Neural cell (in vitro differentiated cells): Measurements from ENCODE around the gene HDAC4. TPM values are rescaled to one million over a fixed set of nuclear protein-coding genes. Genes with fewer than 3 reads are reported as not detected.

Source experiments
- H2AFZ ChIP-seq: fragments of 200-600, 300-800 bp; sonication (generic), shearing (Covaris generic); 2 replicates; pipeline ENCODE4 v1.6.0; 2014; ENCODE audit warnings: low read depth, mild to moderate bottlenecking, antibody characterized with exemption, low read length, moderate library complexity
- H3F3A ChIP-seq: fragments of 200-600 bp; shearing (Covaris generic); 2 replicates; pipeline ENCODE4 v1.6.1; 2016; ENCODE audit warnings: mild to moderate bottlenecking, moderate library complexity, mixed read lengths, antibody characterized with exemption, low read length; ENCODE audit not compliant: insufficient read depth, poor library complexity, severe bottlenecking
- H3K27ac ChIP-seq: fragments of 200-600, 300-800 bp; sonication (generic), shearing (Covaris generic); 2 replicates; pipeline ENCODE4 v1.5.1; 2014; ENCODE audit warnings: mild to moderate bottlenecking, low read length, moderate library complexity
- H3K27me3 ChIP-seq: fragments of 300-800, 200-600 bp; sonication (generic), shearing (Covaris generic); 2 replicates; pipeline ENCODE4 v1.6.0; 2014; ENCODE audit warnings: mild to moderate bottlenecking, low read depth, low read length, moderate library complexity; ENCODE audit not compliant: insufficient read depth
- H3K36me3 ChIP-seq: fragments of 300-800, 200-600 bp; sonication (generic), shearing (Covaris generic); 2 replicates; pipeline ENCODE4 v1.5.1; 2014; ENCODE audit warnings: mild to moderate bottlenecking, antibody characterized with exemption, low read length, moderate library complexity; ENCODE audit not compliant: insufficient read depth
- H3K4me2 ChIP-seq: fragments of 300-800, 200-600 bp; sonication (generic), shearing (Covaris generic); 2 replicates; pipeline ENCODE4 v1.6.0; 2014; ENCODE audit warnings: mild to moderate bottlenecking, low read length
- H3K4me3 ChIP-seq: fragments of 300-800, 200-600 bp; sonication (generic), shearing (Covaris generic); 2 replicates; pipeline ENCODE4 v1.5.1; 2014; ENCODE audit warnings: mild to moderate bottlenecking, low read length, moderate library complexity
- H3K79me2 ChIP-seq: fragments of 200-600 bp; shearing (Covaris generic); replicated peaks from 2 replicates; pipeline ENCODE4 v1.6.0; 2014; ENCODE audit warnings: mild to moderate bottlenecking, low read length, moderate library complexity; ENCODE audit not compliant: insufficient read depth
- H3K9ac ChIP-seq: fragments of 300-800, 200-600 bp; sonication (generic), shearing (Covaris generic); 2 replicates; pipeline ENCODE4 v1.6.1; 2016; ENCODE audit warnings: mild to moderate bottlenecking, low read length, mixed read lengths
- H3K9me2 ChIP-seq: fragments of 200-600 bp; shearing (Covaris generic); 2 replicates; pipeline ENCODE4 v1.6.1; 2016; ENCODE audit warnings: mild to moderate bottlenecking, low read length, mixed read lengths; ENCODE audit not compliant: insufficient read depth
- H3K9me3 ChIP-seq: fragments of 200-600, 300-800 bp; sonication (generic), shearing (Covaris generic); 2 replicates; pipeline ENCODE4 v1.6.1; 2016; ENCODE audit warnings: mild to moderate bottlenecking, mixed run types, low read length, moderate library complexity, mixed read lengths
- H4K20me1 ChIP-seq: fragments of 200-600 bp; shearing (Covaris generic); 2 replicates; pipeline ENCODE4 v1.6.1; 2016; ENCODE audit warnings: mild to moderate bottlenecking, mixed run types; ENCODE audit not compliant: insufficient read depth
- CTCF ChIP-seq: fragments of 450-650 bp; IDR thresholded peaks from 2 replicates; pipeline ENCODE4 v1.5.1; 2014; ENCODE audit warnings: antibody characterized with exemption, mild to moderate bottlenecking, moderate library complexity; ENCODE audit not compliant: poor library complexity, severe bottlenecking
- EP300 ChIP-seq: fragments of 450-650 bp; conservative IDR thresholded peaks from 2 replicates; pipeline ENCODE4 v1.6.1; 2014; ENCODE audit warnings: antibody characterized with exemption, mild to moderate bottlenecking, moderate library complexity; ENCODE audit not compliant: poor library complexity, severe bottlenecking
- EZH2 ChIP-seq: fragments of 200-600, 300-800 bp; shearing (Covaris generic), sonication (generic); IDR thresholded peaks from 2 replicates; pipeline ENCODE4 v1.6.1; 2014; ENCODE audit warnings: antibody characterized with exemption, low read length, borderline replicate concordance, mild to moderate bottlenecking; ENCODE audit not compliant: insufficient read depth, poor library complexity, severe bottlenecking
- MXI1 ChIP-seq: fragments of 450-650 bp; conservative IDR thresholded peaks from 2 replicates; pipeline ENCODE4 v1.6.1; 2014; ENCODE audit warnings: antibody characterized with exemption, mild to moderate bottlenecking; ENCODE audit not compliant: poor library complexity, severe bottlenecking
- POLR2AphosphoS5 ChIP-seq: IDR thresholded peaks from 2 replicates; pipeline ENCODE4 v1.6.1; 2012
- RAD21 ChIP-seq: fragments of 450-650 bp; conservative IDR thresholded peaks from 2 replicates; pipeline ENCODE4 v1.6.1; 2014; ENCODE audit warnings: antibody characterized with exemption, mild to moderate bottlenecking, moderate library complexity
- REST ChIP-seq: IDR thresholded peaks from 2 replicates; pipeline ENCODE4 v1.6.1; 2012; ENCODE audit warnings: borderline replicate concordance
- SMC3 ChIP-seq: fragments of 450-650 bp; conservative IDR thresholded peaks from 2 replicates; pipeline ENCODE4 v1.6.1; 2014; ENCODE audit warnings: antibody characterized with exemption, mild to moderate bottlenecking, moderate library complexity; ENCODE audit not compliant: poor library complexity
- TAF1 ChIP-seq: IDR thresholded peaks from 2 replicates; pipeline ENCODE4 v1.6.1; 2012; ENCODE audit warnings: low read depth
- polyA plus RNA-seq: library from polyadenylated mRNA; depleted of rRNA; stranded (reverse); fragments of >200 nt; gene quantifications from 2 replicates; pipeline ENCODE4 v1.2.3, GENCODE V29; 2014

The HDAC4 gene
- polyA plus RNA-seq, 1 donor from 2014 or later, result 3.4 TPM

- TF ChIP-seq TAF1 (no peak), RAD21 (no peak)
These were observed 379.0 kb downstream of the HDAC4 start (continued) for GRCh38 chr2:239021651-239022436.

- H3K9me3 ChIP-seq, result no peaks in the 10 kb centered on the region
These were observed 379.6 kb downstream of the HDAC4 start for GRCh38 chr2:239021224-239021623.

More at GRCh38 chr2:239021224-239021623, 379.6 kb downstream of the HDAC4 start:
- H4K20me1 ChIP-seq, result no peaks in the 10 kb centered on the region
- H3F3A ChIP-seq, result no peaks in the 10 kb centered on the region
- H3K9ac ChIP-seq, result no peak overlapping the region
- no peaks in the 10 kb centered on the region for H3K79me2 ChIP-seq
- H3K27me3 ChIP-seq, result no peaks in the 10 kb centered on the region
- H3K36me3 ChIP-seq, result no peaks in the 10 kb centered on the region
- H2AFZ ChIP-seq, result no peak overlapping the region
- no peak overlapping the region for H3K4me3 ChIP-seq
- no peak overlapping the region for H3K4me2 ChIP-seq
- H3K27ac ChIP-seq, result no peak overlapping the region
- TF ChIP-seq MXI1 (no peak), CTCF (no peak), TAF1 (no peak), SMC3 (no peak), POLR2AphosphoS5 (no peak), RAD21 (no peak), REST (no peak), EP300 (no peak), EZH2 (no peak)
- H3K9me2 ChIP-seq, result no peaks in the 10 kb centered on the region
